ENCODE results near the gene ANO2.

ANO2 gene

GRCh38 chr12:5655120-5655519, 289.9 kb downstream of the ANO2 start:
- TF ChIP-seq CTCF (IDR thresholded peaks at IDR 0.05; ENCODE audit: low read depth, low read length) = no peak
- H3K4me3 ChIP-seq (ENCODE audit: low read depth, low read length) = no peak overlapping the region

- H3K4me3 ChIP-seq (ENCODE audit: low read depth, low read length) = no peak overlapping the region
- TF ChIP-seq CTCF (IDR thresholded peaks at IDR 0.05; ENCODE audit: low read depth, low read length) = no peak
Observed at GRCh38 chr12:5654019-5654418, 291.0 kb downstream of the ANO2 start.

GRCh38 chr12:5650829-5651461, 294.1 kb downstream of the ANO2 start:
- no peak for TF ChIP-seq CTCF (IDR thresholded peaks at IDR 0.05; ENCODE audit: low read depth, low read length)
- H3K4me3 ChIP-seq (ENCODE audit: low read depth, low read length) = no peak overlapping the region

- H3K4me3 ChIP-seq (ENCODE audit: low read depth, low read length) = no peak overlapping the region
- TF ChIP-seq CTCF (IDR thresholded peaks at IDR 0.05; ENCODE audit: low read depth, low read length) = no peak
Observed at GRCh38 chr12:5650281-5650680, 294.8 kb downstream of the ANO2 start.

GRCh38 chr12:5648692-5649359, 296.2 kb downstream of the ANO2 start:
- TF ChIP-seq CTCF (IDR thresholded peaks at IDR 0.05; ENCODE audit: low read depth, low read length) = peak; percentile 44
- no peak overlapping the region for H3K4me3 ChIP-seq (ENCODE audit: low read depth, low read length)

GRCh38 chr12:5643266-5643665, 301.8 kb downstream of the ANO2 start:
- H3K4me3 ChIP-seq (ENCODE audit: low read depth, low read length) = no peak overlapping the region
- TF ChIP-seq CTCF (IDR thresholded peaks at IDR 0.05; ENCODE audit: low read depth, low read length) = no peak

GRCh38 chr12:5637698-5638097, 307.4 kb downstream of the ANO2 start:
- H3K4me3 ChIP-seq (ENCODE audit: low read depth, low read length) = no peak overlapping the region

More at GRCh38 chr12:5637698-5638097, 307.4 kb downstream of the ANO2 start:
- no peak for TF ChIP-seq CTCF (IDR thresholded peaks at IDR 0.05; ENCODE audit: low read depth, low read length)
